UCSD-AML1 (cell line): ENCODE measurements around the gene GFM1.

Experiments used
- DNase-seq: peaks from one replicate; lab custom pipeline; 2025; ENCODE audit not compliant: unreplicated experiment; lab: John Stamatoyannopoulos, UW

Gene GFM1

DNA sequence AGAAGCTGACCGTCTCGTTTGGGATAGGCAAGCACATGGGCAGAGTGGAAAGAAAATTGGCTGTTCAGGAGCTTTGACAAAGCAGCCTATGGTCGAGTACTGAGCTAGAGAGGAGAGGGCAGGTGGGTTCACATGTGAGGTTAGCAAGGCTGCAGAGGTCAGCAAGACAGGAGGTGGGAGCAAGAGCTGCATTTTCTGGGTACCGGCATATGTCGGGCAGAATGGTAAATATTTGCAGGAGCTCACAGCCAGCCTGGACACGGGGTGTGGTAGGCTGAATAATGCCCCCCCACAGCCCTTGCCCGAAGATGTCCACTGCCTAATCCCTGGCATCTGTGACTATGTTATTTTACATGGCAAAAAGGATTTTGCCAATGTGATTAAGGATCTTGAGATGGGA lies 79.7 kb downstream of the GFM1 start:
- DNase-seq, result no peak

DNA sequence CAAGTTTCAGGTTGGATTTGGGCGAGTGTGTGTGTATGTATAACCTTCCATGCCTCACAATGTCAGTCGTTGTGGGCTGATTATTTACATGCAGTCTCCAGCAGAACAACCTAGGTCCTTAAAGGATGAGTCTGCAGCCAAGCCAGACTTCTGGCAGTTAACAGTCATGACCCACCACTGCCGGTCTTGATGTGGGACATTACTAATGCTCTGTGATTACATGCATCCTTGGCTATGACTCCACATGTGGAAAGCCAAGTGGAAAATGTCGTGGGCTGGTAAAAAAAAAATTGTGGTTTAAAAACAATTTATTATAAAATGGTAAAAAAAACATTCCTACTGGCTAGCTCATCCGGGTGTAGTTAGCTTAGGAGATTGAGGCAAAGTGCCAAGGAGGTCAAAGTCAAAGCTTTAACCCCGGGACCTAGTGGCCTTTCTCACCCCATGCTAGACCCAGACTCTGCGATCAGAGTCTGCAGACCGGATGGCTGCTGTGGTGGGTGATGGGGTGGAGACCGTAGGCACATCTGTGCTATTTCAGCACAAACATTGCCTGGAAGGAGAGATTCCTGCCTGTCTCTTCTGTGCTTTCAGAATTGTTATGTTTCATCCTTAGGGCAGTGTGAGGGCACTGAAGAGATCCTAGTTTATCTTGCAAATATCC lies 81.2 kb downstream of the GFM1 start:
- DNase-seq, result no peak

GRCh38 chr3:158727206-158728060 lies 83.1 kb downstream of the GFM1 start:
- DNase-seq, result no peak

GRCh38 chr3:158728061-158728377 lies 83.7 kb downstream of the GFM1 start:
- no peak for DNase-seq

DNA sequence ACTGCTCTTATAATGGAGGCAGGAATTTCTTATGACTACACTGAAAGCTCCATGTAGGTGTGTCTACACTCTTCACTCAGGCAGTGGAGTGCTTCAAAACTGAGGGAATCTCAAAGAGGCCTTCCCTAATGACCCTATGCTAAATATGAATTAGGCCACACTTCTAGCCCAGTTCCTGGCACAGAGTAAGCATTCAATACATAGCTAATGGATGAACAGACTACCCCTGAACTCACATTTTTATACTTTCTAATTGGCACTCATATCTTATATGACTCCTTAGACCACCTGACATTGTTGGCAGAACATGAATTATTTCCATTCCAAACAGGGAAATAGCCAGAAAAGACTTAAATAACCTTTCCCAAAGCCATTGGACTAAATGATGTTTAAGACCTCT lies 84.5 kb downstream of the GFM1 start:
- no peak for DNase-seq

DNA sequence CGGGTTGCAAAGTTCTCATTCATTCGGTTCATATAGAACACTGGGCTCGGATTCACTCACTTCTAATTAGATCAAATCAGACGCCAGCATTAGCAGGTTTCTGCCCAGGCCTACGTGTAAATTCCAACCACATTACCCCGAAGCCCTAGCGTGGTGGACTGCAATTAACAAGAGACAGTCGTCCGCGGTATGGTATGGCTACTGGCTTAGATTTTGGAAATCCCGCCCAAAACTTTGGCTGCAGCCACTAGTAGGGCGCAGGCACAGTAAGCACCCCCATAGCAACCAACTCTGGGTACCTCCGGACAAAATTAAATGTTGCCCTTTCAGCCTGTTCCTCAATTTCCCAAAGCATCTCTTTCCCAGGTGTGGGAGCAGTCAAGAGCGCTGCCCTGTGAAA lies 87.2 kb downstream of the GFM1 start:
- DNase-seq, result no peak

- DNase-seq, result no peak
These were observed 87.9 kb downstream of the GFM1 start, which contains the start of gene RARRES1 for GRCh38 chr3:158731938-158732855. TSS of gene RARRES1 (minus strand) at chr3:158732457. CDS start at chr3:158732415, 42 bp downstream.

DNA sequence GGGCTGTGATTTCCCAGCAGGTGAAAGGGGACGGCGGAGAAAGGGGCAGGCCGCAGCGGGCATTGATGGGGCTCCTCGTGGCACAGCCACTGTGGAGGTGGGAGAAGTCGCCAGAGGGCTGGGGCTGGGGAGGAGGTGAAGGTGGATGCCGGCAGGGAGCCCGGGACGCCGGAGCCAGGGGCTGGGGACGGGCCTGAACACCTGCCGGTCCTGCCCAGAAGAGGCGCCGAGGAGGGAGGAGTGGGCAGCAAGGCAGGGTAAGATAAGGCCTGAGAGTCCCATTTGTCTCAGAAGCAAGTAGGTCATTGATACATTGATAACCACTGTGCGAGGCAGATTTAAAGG lies 88.5 kb downstream of the GFM1 start:
- no peak for DNase-seq

GRCh38 chr3:158733656-158734055 lies 89.3 kb downstream of the GFM1 start:
- no peak for DNase-seq

GRCh38 chr3:158735296-158736033 lies 91.1 kb downstream of the GFM1 start:
- no peak for DNase-seq

DNA sequence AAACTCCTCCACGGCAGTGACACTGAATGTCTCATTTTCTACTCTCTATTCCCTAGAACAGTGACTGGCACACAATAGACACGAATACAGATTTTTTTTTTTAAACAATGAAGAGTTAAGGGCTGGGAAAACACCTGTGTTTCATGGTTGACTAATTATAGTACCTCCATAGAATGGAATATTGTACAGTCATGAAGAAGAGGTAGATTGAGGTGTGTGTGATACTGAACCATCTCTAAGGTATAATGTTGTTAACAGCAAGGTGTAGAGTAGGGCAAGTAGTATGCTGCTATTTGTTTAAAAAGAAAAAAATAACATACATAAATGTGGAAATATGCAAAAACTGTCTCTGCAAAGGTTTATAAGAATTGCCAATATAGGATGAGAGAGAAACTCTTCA lies 93.1 kb downstream of the GFM1 start:
- DNase-seq, result no peak

DNA sequence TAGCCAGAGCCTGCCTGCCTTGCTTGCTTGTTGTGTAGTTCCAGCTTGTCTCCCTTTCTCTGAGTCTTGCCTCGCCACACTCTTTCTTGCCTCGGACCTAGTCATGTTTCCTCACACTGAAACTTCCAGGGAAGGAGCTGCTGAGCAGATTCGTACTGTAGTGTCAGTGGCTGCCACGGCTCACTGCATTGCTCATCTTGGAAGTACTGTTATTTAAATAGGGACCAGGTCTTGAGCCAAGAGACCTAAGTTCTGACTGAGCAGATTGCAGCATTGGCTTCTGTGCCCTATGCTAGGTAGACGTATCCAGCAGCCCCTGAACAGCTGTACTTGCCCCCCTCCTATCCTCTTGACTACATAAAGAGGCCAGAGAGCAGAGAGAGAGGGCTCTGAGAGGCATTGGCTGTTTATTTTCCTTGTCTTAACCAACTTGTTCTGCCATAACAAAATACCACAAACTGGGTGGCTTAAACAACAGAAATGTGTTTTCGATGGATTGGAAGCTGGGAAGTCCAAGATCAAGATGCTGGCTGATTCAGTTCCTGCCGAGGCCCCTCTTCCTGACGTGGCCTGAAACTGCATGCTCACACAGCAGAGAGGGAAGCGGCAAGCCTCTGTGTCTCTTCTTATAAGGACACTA lies 93.8 kb downstream of the GFM1 start:
- peak; percentile 16 for DNase-seq

DNA sequence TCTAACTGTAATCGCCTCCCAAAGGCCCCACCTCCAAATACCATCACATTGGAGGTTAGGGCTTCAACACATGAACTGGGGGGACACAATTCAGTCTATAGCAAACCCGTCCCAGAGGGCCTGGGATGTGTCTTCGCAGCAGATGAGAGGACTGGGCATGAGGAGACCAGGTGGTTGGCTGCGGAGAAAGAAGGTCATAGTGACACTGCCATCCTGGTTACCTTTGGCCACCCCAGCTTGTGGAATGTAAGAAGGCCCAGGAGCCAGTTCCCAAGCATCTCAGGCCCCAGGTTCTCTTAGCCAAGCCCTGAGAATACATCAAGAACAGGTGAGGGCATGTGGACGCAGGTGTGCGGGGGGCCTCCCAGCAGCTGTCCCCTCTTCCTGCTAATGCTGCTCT lies 94.3 kb downstream of the GFM1 start:
- DNase-seq, result no peak

- DNase-seq, result no peak
These were observed 94.8 kb downstream of the GFM1 start for GRCh38 chr3:158739078-158739477.

DNA sequence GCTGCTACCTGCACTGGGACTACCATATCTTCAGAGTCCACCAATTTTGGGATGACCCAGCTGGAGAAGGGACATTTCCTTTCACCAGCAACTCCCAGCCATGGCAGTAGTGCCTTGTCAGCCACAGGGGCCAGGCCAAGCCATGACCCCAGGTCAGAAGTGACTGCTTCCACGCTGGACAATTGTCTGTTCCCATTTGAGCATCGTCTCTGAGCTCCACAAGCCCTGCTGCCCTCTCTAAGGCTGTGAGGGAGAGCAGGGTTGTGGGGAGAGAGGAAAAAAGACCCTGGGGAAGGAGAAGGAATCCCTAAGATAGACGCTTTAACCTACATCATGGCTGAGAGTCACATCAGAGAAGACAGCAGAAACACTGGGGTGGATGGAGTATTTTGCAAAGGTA lies 95.3 kb downstream of the GFM1 start:
- DNase-seq, result no peak
